OCI-LY3 (cell line): ENCODE data around the gene IL1RAPL1.

Experiments used
- EZH2phosphoT487 ChIP-seq: fragments of 200-600 bp; shearing (Covaris generic); IDR thresholded peaks from 2 replicates; pipeline ENCODE4 v1.6.1; 2018; ENCODE audit warnings: antibody characterized with exemption, mixed run types, low read depth
- TF ChIP-seq, protein P1 (sequence below): fragments of 200-600, 300-600 bp; sonication (generic); IDR thresholded peaks from 2 replicates; pipeline ENCODE4 v1.5.1; 2014; ENCODE audit warnings: antibody characterized with exemption, low read length, low read depth

DNA sequence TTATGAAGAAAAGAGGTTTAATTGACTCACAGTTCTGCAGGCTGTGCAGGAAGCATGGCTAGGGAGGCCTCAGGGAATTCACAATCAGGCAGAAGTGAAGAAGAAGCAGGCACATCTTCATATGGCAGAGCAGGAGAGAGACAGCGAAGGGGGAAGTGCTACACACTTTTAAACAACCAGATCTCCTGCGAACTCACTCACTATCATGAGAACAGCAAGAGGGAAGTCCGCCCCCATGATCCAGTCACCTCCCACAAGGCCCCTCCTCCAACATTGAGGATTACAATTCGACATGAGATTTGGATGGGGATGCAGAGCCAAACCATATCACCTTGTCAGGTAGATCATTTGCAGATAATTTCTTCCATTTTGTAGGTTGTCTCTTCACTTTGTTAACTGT is 1072.7 kb downstream of the IL1RAPL1 start:
- TF ChIP-seq, protein P1, sequence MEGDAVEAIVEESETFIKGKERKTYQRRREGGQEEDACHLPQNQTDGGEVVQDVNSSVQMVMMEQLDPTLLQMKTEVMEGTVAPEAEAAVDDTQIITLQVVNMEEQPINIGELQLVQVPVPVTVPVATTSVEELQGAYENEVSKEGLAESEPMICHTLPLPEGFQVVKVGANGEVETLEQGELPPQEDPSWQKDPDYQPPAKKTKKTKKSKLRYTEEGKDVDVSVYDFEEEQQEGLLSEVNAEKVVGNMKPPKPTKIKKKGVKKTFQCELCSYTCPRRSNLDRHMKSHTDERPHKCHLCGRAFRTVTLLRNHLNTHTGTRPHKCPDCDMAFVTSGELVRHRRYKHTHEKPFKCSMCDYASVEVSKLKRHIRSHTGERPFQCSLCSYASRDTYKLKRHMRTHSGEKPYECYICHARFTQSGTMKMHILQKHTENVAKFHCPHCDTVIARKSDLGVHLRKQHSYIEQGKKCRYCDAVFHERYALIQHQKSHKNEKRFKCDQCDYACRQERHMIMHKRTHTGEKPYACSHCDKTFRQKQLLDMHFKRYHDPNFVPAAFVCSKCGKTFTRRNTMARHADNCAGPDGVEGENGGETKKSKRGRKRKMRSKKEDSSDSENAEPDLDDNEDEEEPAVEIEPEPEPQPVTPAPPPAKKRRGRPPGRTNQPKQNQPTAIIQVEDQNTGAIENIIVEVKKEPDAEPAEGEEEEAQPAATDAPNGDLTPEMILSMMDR = no peak
- no peak for TF ChIP-seq EZH2phosphoT487
